MCF 10A (cell line): ENCODE measurements around the gene CAMSAP1. TPM values are rescaled to one million over a fixed set of nuclear protein-coding genes. Genes with fewer than 3 reads are reported as not detected.

Source experiments
- BruUV-seq: library from RNA; stranded (reverse); fragments of 400-500 nt; replicated peaks from 2 replicates; lab custom pipeline; 2021; lab: Mats Ljungman, UMichigan
- CTCF ChIA-PET: fragments of 300-600 bp; sonication (Branson Sonifier 250); formaldehyde crosslinking; extraction: SDS; loops from one replicate; lab custom pipeline; 2021; ENCODE audit warnings: antibody characterized with exemption, inconsistent platforms; lab: Yijun Ruan, JAX
- POLR2A ChIA-PET: fragments of 300-600, 350-650 bp; sonication (Branson Sonifier 250); formaldehyde crosslinking; extraction: SDS; loops from one replicate; lab custom pipeline; 2020; ENCODE audit warnings: antibody characterized with exemption, inconsistent platforms; lab: Yijun Ruan, JAX
- DNase-seq: peaks from one replicate; pipeline ENCODE4 v3.0.0-alpha.2; 2018; ENCODE audit not compliant: unreplicated experiment
- H3K27ac Mint-ChIP-seq: one replicate; pipeline ENCODE4 v1.8.0; 2022; ENCODE audit warnings: mild to moderate bottlenecking, low read depth, mixed read lengths; ENCODE audit not compliant: unreplicated experiment
- H3K27me3 Mint-ChIP-seq: one replicate; pipeline ENCODE4 v1.8.0; 2022; ENCODE audit warnings: mixed read lengths; ENCODE audit not compliant: insufficient read depth, unreplicated experiment
- H3K36me3 Mint-ChIP-seq: one replicate; pipeline ENCODE4 v1.8.0; 2022; ENCODE audit warnings: mild to moderate bottlenecking, moderate library complexity, mixed read lengths; ENCODE audit not compliant: insufficient read depth, unreplicated experiment
- H3K4me1 Mint-ChIP-seq: one replicate; pipeline ENCODE4 v1.8.0; 2022; ENCODE audit warnings: mixed read lengths; ENCODE audit not compliant: insufficient read depth, unreplicated experiment
- H3K4me3 Mint-ChIP-seq: one replicate; pipeline ENCODE4 v1.8.0; 2022; ENCODE audit warnings: mild to moderate bottlenecking, moderate library complexity, mixed read lengths; ENCODE audit not compliant: unreplicated experiment
- H3K9me3 Mint-ChIP-seq: one replicate; pipeline ENCODE4 v1.8.0; 2022; ENCODE audit warnings: mixed read lengths; ENCODE audit not compliant: unreplicated experiment
- intact Hi-C: fragments of 100-400 bp; cut with micrococcal nuclease; formaldehyde crosslinking; loops from 2 replicates; pipeline ENCODE4 v1.14.1; 2022
- total RNA-seq: library from RNA; stranded (reverse); gene quantifications from 2 replicates; pipeline ENCODE4 v1.2.3, GENCODE V29; 2022
- TF ChIP-seq, protein P1 (sequence below): fragments of 200-600 bp; IDR thresholded peaks from one replicate; pipeline ENCODE4 v1.8.0; 2022; ENCODE audit warnings: antibody characterized with exemption, mild to moderate bottlenecking; ENCODE audit not compliant: unreplicated experiment

CAMSAP1 gene
- total RNA-seq, 1 experiment from 2014 or later: 39.5 TPM

DNA sequence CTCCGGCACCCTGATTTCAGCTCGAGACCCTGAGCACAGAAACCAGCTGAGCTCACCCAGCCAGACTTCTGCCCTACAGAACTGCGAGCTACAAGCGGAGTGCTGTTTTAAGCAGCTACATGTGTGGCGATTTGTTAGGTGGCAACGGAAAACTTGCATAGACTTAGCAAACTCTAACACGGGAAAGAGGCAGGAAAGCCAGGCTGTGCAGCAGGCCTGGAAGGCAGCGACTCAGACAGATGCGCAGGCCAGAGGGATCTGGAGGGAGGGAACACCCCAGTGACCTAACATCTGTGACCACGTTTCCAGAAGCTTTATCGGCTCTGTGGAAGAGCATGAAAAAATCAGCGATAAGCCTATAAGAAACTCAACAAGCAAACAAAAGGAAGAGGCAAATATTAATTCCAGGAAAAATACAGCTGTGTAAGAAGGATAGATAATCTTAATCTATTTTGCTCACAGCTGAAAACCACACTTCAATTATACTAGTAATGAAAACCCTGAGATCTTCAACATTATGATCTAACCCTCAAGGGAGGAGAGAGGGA, 42.9 kb upstream of the CAMSAP1 start:
- TF ChIP-seq, protein P1, sequence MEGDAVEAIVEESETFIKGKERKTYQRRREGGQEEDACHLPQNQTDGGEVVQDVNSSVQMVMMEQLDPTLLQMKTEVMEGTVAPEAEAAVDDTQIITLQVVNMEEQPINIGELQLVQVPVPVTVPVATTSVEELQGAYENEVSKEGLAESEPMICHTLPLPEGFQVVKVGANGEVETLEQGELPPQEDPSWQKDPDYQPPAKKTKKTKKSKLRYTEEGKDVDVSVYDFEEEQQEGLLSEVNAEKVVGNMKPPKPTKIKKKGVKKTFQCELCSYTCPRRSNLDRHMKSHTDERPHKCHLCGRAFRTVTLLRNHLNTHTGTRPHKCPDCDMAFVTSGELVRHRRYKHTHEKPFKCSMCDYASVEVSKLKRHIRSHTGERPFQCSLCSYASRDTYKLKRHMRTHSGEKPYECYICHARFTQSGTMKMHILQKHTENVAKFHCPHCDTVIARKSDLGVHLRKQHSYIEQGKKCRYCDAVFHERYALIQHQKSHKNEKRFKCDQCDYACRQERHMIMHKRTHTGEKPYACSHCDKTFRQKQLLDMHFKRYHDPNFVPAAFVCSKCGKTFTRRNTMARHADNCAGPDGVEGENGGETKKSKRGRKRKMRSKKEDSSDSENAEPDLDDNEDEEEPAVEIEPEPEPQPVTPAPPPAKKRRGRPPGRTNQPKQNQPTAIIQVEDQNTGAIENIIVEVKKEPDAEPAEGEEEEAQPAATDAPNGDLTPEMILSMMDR: no peak
- BruUV-seq: no TSS peak
- no peak for DNase-seq
- ChIA-PET CTCF (interaction anchor here (0.5 to 1.4 kb wide), 3 partner anchors 18 to 867 kb away, joined by 3 to 4 read pairs (median 3); no protein-coding TSS in a partner anchor), POLR2A (interaction anchor here (1.2 to 2.8 kb wide), 5 partner anchors 10 to 144 kb away, joined by 3 to 34 read pairs (median 4); partner anchors contain the start of genes CAMSAP1, NACC2 and UBAC1)
- no peaks in the 10 kb centered on the region for H3K9me3 Mint-ChIP-seq
- no peak overlapping the region for H3K4me3 Mint-ChIP-seq
- peak overlapping the region; percentile 67 for H3K27ac Mint-ChIP-seq
- intact Hi-C loops: no loop called here
- H3K36me3 Mint-ChIP-seq: peaks cover 58% of the 10 kb centered on the region
- peaks cover 32% of the 10 kb centered on the region for H3K4me1 Mint-ChIP-seq
- H3K27me3 Mint-ChIP-seq: no peaks in the 10 kb centered on the region

DNA sequence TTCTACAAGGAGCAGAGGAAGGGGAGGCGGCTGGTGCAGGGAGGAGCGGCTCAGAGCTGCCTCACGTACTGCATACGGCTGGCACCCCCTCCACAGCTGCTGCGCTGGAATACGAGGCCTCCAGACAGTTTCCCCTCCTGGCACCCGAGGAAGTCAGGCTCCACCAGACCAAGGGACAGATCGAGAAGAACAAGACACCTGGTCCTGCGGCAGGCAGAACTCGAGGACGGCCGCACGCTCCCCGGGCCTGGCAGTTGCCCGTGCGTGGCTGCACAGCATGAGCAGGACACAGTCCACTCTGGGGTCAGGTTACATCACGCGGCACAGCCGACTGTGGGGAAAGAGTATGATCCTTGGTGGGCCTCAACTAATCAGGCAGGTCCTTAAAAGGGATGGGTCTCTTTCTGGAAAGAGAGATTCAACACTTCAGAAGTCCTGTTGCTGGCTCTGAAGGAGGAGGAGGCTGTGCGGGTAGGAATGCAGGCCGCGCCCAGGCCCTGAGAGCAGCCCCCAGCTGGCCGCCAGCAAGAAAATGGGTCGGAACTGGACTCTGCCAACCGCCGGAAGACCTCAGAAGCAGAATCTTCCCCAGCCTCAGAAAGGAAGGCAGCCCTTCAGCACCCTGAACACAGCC, 42.3 kb upstream of the CAMSAP1 start:
- ChIA-PET POLR2A (interaction anchor here (1.2 to 1.4 kb wide), 3 partner anchors 15 to 47 kb away, joined by 3 to 8 read pairs (median 4); partner anchors contain the start of gene CAMSAP1), CTCF (interaction anchor here (1.1 to 1.4 kb wide), 2 partner anchors 19 to 172 kb away, joined by 3 read pairs; no protein-coding TSS in a partner anchor)
- BruUV-seq: no TSS peak
- intact Hi-C loops: no loop called here
- H3K9me3 Mint-ChIP-seq: no peaks in the 10 kb centered on the region
- H3K27me3 Mint-ChIP-seq: no peaks in the 10 kb centered on the region
- H3K27ac Mint-ChIP-seq: peak overlapping the region; percentile 67
- no peak overlapping the region for H3K4me3 Mint-ChIP-seq
- no peak for DNase-seq
- TF ChIP-seq, protein P1: no peak
- H3K4me1 Mint-ChIP-seq: peaks cover 32% of the 10 kb centered on the region
- H3K36me3 Mint-ChIP-seq: peaks cover 58% of the 10 kb centered on the region

DNA sequence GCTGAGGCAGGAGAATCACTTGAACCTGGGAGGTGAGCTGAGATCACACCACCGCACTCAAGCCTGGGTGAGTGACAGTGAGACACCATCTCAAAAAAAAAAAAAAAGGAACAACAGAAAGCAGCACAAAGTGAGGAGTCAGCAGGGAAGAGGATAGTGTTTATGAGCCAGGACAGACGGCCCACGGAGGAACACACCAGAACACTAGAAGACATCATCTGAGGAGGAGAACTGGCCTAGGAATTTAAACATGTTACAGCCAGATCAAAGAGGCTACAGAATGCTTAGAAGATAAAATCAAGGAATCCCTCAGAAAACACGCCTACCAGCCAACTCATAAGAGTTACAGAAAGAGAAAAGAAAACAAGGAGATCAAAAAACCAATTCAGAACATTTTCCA, 41.6 kb upstream of the CAMSAP1 start:
- H3K36me3 Mint-ChIP-seq: peaks cover 61% of the 10 kb centered on the region
- intact Hi-C loops: no loop called here
- no TSS peak for BruUV-seq

DNA sequence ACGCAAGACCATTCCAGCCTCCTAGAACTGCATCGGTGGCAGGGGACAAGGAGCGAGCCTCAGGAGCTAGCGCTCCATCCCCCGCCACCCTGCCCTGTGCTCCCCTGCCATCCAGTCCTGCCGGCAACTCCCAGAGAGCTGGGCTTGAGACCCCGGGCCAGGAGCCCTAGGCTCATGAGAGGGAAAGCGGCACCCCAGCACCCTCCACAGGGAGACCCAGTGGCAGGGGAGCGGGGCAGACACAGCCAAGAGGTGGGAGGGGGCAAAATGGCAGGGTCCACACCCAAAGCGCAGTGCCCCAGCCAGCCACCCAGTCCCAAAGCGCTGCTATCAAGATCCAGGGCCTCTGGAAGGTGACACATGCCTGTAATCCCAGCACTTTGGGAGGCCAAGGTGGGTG, 41.1 kb upstream of the CAMSAP1 start:
- H3K9me3 Mint-ChIP-seq: no peaks in the 10 kb centered on the region
- ChIA-PET POLR2A (interaction anchor here (1.1 kb wide), 1 partner anchor 12 kb away, joined by 5 read pairs; the partner anchor contains the start of gene UBAC1), CTCF (no interaction called here)
- H3K27ac Mint-ChIP-seq: peak overlapping the region; percentile 90
- H3K4me1 Mint-ChIP-seq: peaks cover 32% of the 10 kb centered on the region
- TF ChIP-seq, protein P1: no peak
- no peak for DNase-seq
- H3K4me3 Mint-ChIP-seq: no peak overlapping the region
- no TSS peak for BruUV-seq
- no peaks in the 10 kb centered on the region for H3K27me3 Mint-ChIP-seq
- H3K36me3 Mint-ChIP-seq: peaks cover 61% of the 10 kb centered on the region
- intact Hi-C loops: no loop called here

More for the DNA sequence above, 41.6 kb upstream of the CAMSAP1 start:
- Mint-ChIP-seq H3K4me3 (no peak overlapping the region), H3K4me1 (peaks cover 32% of the 10 kb centered on the region), H3K27ac (peak overlapping the region; percentile 8), H3K9me3 (no peaks in the 10 kb centered on the region), H3K27me3 (no peaks in the 10 kb centered on the region)
- no peak for DNase-seq
- TF ChIP-seq, protein P1: no peak
- CTCF ChIA-PET: no interaction called here
- POLR2A ChIA-PET: interaction anchor here (1.1 kb wide), 1 partner anchor 12 kb away, joined by 5 read pairs; the partner anchor contains the start of gene UBAC1
